Measurements from ENCODE around the gene AP5B1.

AP5B1 gene

GRCh38 chr11:65730461-65730860 lies 50.3 kb downstream of the AP5B1 start (continued):
- TF ChIP-seq CSRNP3 (CRISPR knock-in tag; IDR thresholded peaks at IDR 0.05) (no peak), SNAI2 (CRISPR knock-in tag; IDR thresholded peaks at IDR 0.05) (no peak)

DNA sequence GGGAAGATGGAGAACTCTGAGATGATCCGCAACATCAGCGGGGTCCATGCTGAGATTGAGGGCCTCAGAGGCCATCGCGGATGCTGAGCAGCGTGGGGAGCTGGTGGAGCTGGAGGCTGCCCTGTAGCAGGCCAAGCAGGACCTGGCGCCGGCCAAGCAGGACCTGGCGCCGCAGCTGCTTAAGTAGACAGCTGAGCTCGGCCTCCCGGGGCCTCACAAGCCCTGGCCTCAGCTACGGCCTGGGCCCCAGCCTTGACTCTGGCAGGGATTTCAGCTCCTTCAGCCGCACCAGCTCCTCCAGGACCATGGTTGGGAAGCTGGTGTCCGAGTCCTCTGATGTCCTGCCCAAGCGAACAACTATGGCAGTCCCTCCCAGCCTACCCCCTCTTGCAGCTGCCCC lies 52.9 kb downstream of the AP5B1 start:
- no peak for TF ChIP-seq OSR1 (CRISPR knock-in tag; IDR thresholded peaks at IDR 0.05)
- TF ChIP-seq ZNF565 (CRISPR knock-in tag; conservative IDR thresholded peaks at IDR 0.05; ENCODE audit: low read depth): no peak
- no peak for TF ChIP-seq RARB (CRISPR knock-in tag; IDR thresholded peaks at IDR 0.05)
- TF ChIP-seq ZFP3 (CRISPR knock-in tag; IDR thresholded peaks at IDR 0.05): no peak
- TF ChIP-seq POU6F1 (CRISPR knock-in tag; IDR thresholded peaks at IDR 0.05; ENCODE audit: borderline replicate concordance, low read depth): no peak
- no peak for TF ChIP-seq TCF4 (CRISPR knock-in tag; IDR thresholded peaks at IDR 0.05; ENCODE audit: borderline replicate concordance)
- no peak for TF ChIP-seq SNAI2 (CRISPR knock-in tag; IDR thresholded peaks at IDR 0.05)
- TF ChIP-seq TOX (CRISPR knock-in tag; IDR thresholded peaks at IDR 0.05; ENCODE audit: borderline replicate concordance): no peak
- no peak for ATAC-seq

DNA sequence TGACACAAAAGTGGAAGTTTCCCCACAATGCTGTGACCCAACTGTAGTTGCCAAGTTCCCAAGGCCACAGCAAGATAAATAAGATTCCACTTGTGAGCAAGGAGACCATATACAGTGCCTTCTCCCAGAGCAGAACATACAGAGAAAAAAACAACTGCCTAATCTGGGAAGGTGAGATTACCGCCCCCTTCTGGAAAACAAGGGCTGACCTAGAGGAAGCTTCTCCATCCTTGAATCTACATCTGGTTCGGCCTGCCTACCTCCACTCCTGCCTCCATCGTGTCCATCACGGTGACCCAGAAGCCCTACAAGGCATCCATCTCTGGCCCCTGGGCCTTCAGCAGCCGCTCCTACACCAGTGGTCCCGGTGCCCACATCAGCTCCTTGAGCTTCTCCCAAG lies 54.1 kb downstream of the AP5B1 start:
- ATAC-seq: no peak
- TF ChIP-seq ARNTL (CRISPR knock-in tag; IDR thresholded peaks at IDR 0.05; ENCODE audit: borderline replicate concordance, low read depth): no peak
- no peak for TF ChIP-seq ZNF565 (CRISPR knock-in tag; conservative IDR thresholded peaks at IDR 0.05; ENCODE audit: low read depth)
- TF ChIP-seq ZFP3 (CRISPR knock-in tag; IDR thresholded peaks at IDR 0.05): no peak
- TF ChIP-seq BACH2 (CRISPR knock-in tag; IDR thresholded peaks at IDR 0.05; ENCODE audit: borderline replicate concordance): no peak
